ENCODE measurements around the gene PLEKHA8. TPM values are rescaled to one million over a fixed set of nuclear protein-coding genes. Genes with fewer than 3 reads are reported as not detected.

Gene PLEKHA8
- total RNA-seq, 1 donor from 2014 or later = 57.9 TPM

DNA sequence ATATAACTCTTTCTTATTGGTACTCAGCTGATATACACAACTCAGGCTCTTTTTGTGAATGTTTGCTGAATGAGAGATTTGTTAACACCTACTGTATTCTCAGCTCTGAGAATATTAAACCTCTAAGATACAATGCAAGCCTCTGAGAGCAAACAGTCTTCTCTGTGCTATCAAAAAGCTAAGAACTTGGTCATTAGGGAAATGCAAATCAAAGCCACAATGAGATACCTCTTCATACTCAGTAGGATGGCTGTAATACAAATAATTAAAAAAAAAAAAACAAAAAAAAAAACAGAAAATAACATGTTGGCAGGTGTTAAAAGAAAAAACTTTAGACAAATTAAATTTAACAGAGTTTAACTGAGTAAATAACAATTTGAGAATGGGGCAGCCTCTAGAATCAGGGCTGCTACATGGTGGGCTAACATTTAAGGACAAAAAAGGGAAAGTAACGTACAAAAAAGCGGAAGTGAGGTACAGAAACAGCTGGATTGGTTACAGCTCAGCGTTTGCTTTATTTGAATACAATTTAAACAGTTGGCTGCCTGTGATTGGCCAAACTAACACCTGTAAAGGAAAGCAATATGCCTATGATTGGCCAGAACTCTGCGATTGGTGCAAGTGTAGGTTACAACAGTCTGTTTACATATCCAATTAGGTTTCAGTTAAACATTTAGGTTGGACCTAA lies 91.8 kb downstream of the PLEKHA8 start:
- no peaks in the 10 kb centered on the region for H3K27me3 Mint-ChIP-seq (ENCODE audit: unreplicated experiment)
- no peak for DNase-seq
- peaks cover 14% of the 10 kb centered on the region for H3K4me1 Mint-ChIP-seq (ENCODE audit: low read depth, unreplicated experiment)

DNA sequence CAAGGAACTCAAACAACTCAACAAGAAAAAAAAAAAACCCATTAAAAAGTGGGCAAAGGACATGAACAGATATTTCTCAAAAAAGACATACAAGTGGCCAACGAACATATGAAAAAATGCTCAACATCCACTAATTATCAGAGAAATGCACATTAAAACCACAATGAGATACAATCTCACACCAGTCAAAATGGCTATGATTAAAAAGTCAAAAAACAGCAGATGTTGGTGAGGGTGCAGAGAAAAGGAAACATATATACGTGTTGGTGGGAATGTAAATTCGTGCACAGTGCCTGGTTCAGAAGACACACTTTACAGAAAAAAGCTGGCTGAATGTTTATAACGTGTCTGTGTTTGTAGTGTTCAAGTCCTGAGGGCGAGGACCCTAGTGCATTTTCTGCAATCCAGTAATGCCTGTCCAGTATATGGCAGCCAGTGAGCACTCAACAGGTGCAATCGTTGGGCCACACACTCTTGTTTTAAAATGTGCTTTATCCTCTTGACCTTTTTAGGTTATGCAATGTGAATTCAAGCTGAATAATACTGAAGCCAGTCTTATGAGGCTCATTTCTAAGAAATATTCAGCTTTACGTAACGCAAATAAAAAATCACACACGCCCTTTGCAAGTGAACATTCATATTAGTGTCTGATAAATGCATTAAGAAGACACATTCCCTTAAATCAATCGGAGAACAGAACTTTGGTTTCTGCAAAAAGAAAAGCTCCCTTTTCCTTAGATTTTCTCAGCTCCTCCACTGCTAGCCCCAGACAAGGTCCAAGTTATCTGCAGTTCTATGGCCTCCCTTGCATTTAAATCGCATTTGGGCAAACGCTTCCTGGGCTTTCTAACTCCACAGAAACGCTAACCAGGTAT lies 105.8 kb downstream of the PLEKHA8 start:
- Mint-ChIP-seq H3K27ac (ENCODE audit: unreplicated experiment) (peak overlapping the region; percentile 80), H3K9me3 (ENCODE audit: unreplicated experiment) (peaks cover 11% of the 10 kb centered on the region), H3K4me1 (ENCODE audit: low read depth, unreplicated experiment) (no peaks in the 10 kb centered on the region), H3K36me3 (ENCODE audit: unreplicated experiment) (no peaks in the 10 kb centered on the region), H3K27me3 (ENCODE audit: unreplicated experiment) (peaks cover 14% of the 10 kb centered on the region), H3K4me3 (ENCODE audit: unreplicated experiment) (peak overlapping the region; percentile 92)
- TF ChIP-seq, protein P1, sequence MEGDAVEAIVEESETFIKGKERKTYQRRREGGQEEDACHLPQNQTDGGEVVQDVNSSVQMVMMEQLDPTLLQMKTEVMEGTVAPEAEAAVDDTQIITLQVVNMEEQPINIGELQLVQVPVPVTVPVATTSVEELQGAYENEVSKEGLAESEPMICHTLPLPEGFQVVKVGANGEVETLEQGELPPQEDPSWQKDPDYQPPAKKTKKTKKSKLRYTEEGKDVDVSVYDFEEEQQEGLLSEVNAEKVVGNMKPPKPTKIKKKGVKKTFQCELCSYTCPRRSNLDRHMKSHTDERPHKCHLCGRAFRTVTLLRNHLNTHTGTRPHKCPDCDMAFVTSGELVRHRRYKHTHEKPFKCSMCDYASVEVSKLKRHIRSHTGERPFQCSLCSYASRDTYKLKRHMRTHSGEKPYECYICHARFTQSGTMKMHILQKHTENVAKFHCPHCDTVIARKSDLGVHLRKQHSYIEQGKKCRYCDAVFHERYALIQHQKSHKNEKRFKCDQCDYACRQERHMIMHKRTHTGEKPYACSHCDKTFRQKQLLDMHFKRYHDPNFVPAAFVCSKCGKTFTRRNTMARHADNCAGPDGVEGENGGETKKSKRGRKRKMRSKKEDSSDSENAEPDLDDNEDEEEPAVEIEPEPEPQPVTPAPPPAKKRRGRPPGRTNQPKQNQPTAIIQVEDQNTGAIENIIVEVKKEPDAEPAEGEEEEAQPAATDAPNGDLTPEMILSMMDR (IDR thresholded peaks at IDR 0.05; ENCODE audit: partially characterized antibody, unreplicated experiment) = no peak
- DNase-seq = no peak

More for the DNA sequence above, 91.8 kb downstream of the PLEKHA8 start:
- Mint-ChIP-seq H3K36me3 (ENCODE audit: unreplicated experiment) (peaks cover 5% of the 10 kb centered on the region), H3K4me3 (ENCODE audit: unreplicated experiment) (no peak overlapping the region), H3K27ac (ENCODE audit: unreplicated experiment) (no peak overlapping the region), H3K9me3 (ENCODE audit: unreplicated experiment) (peaks cover 2% of the 10 kb centered on the region)
- TF ChIP-seq, protein P1 (IDR thresholded peaks at IDR 0.05; ENCODE audit: partially characterized antibody, unreplicated experiment) = no peak

DNA sequence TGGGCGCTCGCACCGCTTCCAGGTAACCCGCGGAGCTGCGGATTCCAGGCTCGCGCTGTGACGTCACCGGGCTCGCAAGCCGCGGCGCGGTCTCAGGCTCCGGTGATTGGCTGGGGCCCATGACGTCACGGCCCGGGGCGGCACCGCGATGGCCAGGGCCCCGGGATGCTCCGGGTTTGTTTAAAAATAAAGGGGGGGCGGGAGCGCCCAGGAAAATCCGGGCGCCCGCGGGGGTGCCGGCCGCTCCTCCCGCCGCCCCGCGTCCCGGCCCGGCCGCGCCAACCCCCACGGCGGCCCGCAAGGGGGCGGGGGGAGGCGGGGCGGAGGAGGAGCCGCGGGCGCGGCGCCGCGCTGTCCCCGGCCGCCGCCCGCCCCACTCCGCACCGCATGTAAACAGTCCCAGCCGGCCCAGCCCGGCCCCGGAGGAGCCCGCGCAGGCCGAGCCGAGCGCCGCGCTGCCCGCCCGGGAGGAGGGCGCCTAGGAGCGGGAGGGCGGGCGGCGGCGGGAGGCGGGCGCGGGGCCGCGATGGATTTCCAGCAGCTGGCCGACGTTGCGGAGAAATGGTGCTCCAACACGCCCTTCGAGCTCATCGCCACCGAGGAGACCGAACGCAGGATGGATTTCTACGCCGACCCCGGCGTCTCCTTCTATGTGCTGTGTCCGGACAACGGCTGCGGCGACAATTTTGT lies 106.5 kb downstream of the PLEKHA8 start, which contains the start of gene MTURN:
Gene MTURN, plus strand, starts transcription at position 376 of the 690 bp plus-strand sequence. Its CDS starts 151 bp downstream, at position 527.
- Mint-ChIP-seq H3K36me3 (ENCODE audit: unreplicated experiment) (no peaks in the 10 kb centered on the region), H3K4me1 (ENCODE audit: low read depth, unreplicated experiment) (no peaks in the 10 kb centered on the region), H3K27ac (ENCODE audit: unreplicated experiment) (peak within 1 kb of the TSS; percentile 80), H3K27me3 (ENCODE audit: unreplicated experiment) (peaks cover 14% of the 10 kb centered on the region), H3K4me3 (ENCODE audit: unreplicated experiment) (peak within 1 kb of the TSS; percentile 92), H3K9me3 (ENCODE audit: unreplicated experiment) (peaks cover 11% of the 10 kb centered on the region)
- DNase-seq = peak; percentile 92
- TF ChIP-seq, protein P1 (IDR thresholded peaks at IDR 0.05; ENCODE audit: partially characterized antibody, unreplicated experiment) = no peak

DNA sequence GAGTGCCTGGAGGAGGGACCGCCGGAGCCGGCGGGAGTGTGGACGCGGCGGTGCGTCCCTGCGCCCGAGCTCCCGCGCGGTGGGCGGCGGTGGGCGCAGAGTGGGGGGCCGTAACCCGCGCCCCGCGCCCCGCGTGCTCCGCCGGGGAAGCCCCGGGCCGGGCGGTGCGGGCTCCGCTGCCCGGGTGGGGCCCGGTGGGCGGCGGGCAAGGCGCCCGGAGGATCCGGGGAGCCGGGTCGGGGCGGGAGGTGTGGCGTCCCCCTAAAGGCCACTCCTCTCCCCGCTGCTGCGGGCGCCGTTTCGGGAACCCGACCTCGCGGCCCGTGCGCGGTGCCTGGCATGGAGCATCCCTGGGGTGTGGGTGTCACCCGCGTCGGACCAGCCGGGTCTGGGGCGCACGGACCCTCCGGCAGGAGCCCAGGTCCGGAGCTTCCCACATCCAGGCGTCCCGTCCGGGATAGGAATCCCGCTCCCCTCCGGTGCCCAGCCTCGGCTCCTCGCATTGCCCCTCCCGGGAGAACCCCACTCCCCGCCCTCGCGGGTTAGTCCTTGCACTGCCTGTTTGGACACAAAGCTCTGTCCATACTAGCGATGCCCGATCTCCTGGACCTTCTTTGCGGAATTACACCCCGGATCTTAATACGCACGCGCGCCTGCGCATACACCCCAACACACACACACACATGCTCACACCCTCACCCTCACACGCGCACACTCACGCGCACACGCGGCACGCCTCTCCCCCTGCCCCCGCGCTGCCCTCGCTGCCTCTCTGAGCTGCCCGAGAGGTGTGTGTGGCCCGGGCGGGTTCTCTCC lies 107.3 kb downstream of the PLEKHA8 start:
- TF ChIP-seq, protein P1 (IDR thresholded peaks at IDR 0.05; ENCODE audit: partially characterized antibody, unreplicated experiment) = no peak
- H3K9me3 Mint-ChIP-seq (ENCODE audit: unreplicated experiment) = peaks cover 11% of the 10 kb centered on the region
- peak overlapping the region; percentile 90 for H3K4me3 Mint-ChIP-seq (ENCODE audit: unreplicated experiment)
- H3K27me3 Mint-ChIP-seq (ENCODE audit: unreplicated experiment) = peaks cover 14% of the 10 kb centered on the region
- DNase-seq = peak; percentile 56
- H3K27ac Mint-ChIP-seq (ENCODE audit: unreplicated experiment) = peak overlapping the region; percentile 52
- H3K36me3 Mint-ChIP-seq (ENCODE audit: unreplicated experiment) = no peaks in the 10 kb centered on the region
- no peaks in the 10 kb centered on the region for H3K4me1 Mint-ChIP-seq (ENCODE audit: low read depth, unreplicated experiment)

Data from glutamatergic neuron (in vitro differentiated cells).